Sigmoid colon (tissue), 3 donors: ENCODE measurements around the gene HIVEP2.

Experiments
- POLR2A ChIP-seq, 2 donors: fragments of 450-650 bp; IDR thresholded peaks; one replicate each; pipeline ENCODE4 v1.6.1; 2016; ENCODE audit warnings: antibody characterized with exemption in 2 of 2, mild to moderate bottlenecking in 2 of 2, moderate library complexity in 2 of 2
- TF ChIP-seq, protein P1 (sequence below), 4 experiments: fragments of 450-650 bp in 3 of 4; fragments of 200-600 bp in 1 of 4; IDR thresholded peaks; one replicate each; pipeline ENCODE4 v1.5.1; 2016 to 2019; ENCODE audit warnings: antibody characterized with exemption in 4 of 4, mild to moderate bottlenecking in 3 of 4, moderate library complexity in 2 of 4

DNA sequence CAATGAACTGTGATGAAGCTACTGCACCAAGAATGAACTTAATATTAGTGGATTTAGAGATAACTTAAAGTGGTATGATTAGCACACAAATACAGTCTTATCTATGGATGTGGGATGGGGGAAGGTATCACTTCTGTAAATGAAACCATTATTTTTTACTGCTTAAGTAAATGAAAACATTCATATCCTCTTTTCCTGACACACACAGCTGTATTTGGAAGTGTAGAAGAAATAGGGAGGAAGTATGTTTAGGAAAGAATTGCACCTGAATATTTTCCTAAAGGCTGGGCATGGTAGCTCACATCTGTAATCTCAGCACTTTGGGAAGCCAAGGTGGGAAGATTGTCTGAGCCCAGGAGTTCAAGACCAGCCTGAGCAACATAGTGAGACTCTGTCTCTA lies 96.8 kb downstream of the HIVEP2 start:
- no peak for TF ChIP-seq POLR2A (IDR thresholded peaks at IDR 0.05)
- TF ChIP-seq, protein P1, sequence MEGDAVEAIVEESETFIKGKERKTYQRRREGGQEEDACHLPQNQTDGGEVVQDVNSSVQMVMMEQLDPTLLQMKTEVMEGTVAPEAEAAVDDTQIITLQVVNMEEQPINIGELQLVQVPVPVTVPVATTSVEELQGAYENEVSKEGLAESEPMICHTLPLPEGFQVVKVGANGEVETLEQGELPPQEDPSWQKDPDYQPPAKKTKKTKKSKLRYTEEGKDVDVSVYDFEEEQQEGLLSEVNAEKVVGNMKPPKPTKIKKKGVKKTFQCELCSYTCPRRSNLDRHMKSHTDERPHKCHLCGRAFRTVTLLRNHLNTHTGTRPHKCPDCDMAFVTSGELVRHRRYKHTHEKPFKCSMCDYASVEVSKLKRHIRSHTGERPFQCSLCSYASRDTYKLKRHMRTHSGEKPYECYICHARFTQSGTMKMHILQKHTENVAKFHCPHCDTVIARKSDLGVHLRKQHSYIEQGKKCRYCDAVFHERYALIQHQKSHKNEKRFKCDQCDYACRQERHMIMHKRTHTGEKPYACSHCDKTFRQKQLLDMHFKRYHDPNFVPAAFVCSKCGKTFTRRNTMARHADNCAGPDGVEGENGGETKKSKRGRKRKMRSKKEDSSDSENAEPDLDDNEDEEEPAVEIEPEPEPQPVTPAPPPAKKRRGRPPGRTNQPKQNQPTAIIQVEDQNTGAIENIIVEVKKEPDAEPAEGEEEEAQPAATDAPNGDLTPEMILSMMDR (IDR thresholded peaks at IDR 0.05): no peak
